H1 (cell line): ENCODE data around the gene AGBL4. TPM values are rescaled to one million over a fixed set of nuclear protein-coding genes. Genes with fewer than 3 reads are reported as not detected.

Experiments used
- CTCF ChIA-PET: fragments of 300-600 bp; sonication (Branson Sonifier 250); formaldehyde crosslinking; loops from one replicate; lab custom pipeline; 2021; ENCODE audit not compliant: partially characterized antibody; lab: Charles Lee
- POLR2A ChIA-PET: fragments of 300-600 bp; sonication (Branson Sonifier 250); formaldehyde crosslinking; loops from one replicate; lab custom pipeline; 2021; ENCODE audit warnings: inconsistent platforms; ENCODE audit not compliant: partially characterized antibody; lab: Charles Lee
- DNase-seq, 2 experiments: peaks; one replicate each; pipeline versions ENCODE4 v3.0.0 to v3.0.0-alpha.2; 2010 to 2022; ENCODE audit warnings: low spot score in 2 of 2, low read depth in 1 of 2, mixed read lengths in 1 of 2
- FAIRE-seq: peaks from 2 replicates; lab custom pipeline; 2011; peaks lifted over from hg19 to GRCh38; lab: Jason Lieb, UNC
- H2AFZ ChIP-seq: 2 replicates; pipeline ENCODE4 v1.8.1; 2012; ENCODE audit warnings: low read length, inconsistent platforms
- H2AK5ac ChIP-seq: 2 replicates; pipeline ENCODE4 v1.6.1; 2013; ENCODE audit warnings: low read depth, low read length
- H2BK120ac ChIP-seq: replicated peaks from 2 replicates; pipeline ENCODE3; 2013; ENCODE audit warnings: low read depth, low read length, inconsistent platforms
- H2BK12ac ChIP-seq: 2 replicates; pipeline ENCODE4 v1.6.1; 2013; ENCODE audit warnings: low read depth, low read length
- H2BK15ac ChIP-seq: 2 replicates; pipeline ENCODE4 v1.6.1; 2013; ENCODE audit warnings: low read length
- H2BK20ac ChIP-seq: 2 replicates; pipeline ENCODE4 v1.6.1; 2013; ENCODE audit warnings: low read length
- H2BK5ac ChIP-seq: 2 replicates; pipeline ENCODE4 v1.6.1; 2013; ENCODE audit warnings: low read depth, low read length
- H3K14ac ChIP-seq: 2 replicates; pipeline ENCODE4 v1.6.1; 2013; ENCODE audit warnings: inconsistent platforms; ENCODE audit not compliant: insufficient read length
- H3K18ac ChIP-seq: 2 replicates; pipeline ENCODE4 v1.6.1; 2013; ENCODE audit warnings: low read length; ENCODE audit errors: extremely low read depth
- H3K23ac ChIP-seq: 2 replicates; pipeline ENCODE4 v1.6.1; 2013; ENCODE audit warnings: inconsistent platforms; ENCODE audit not compliant: insufficient read length
- H3K23me2 ChIP-seq: 2 replicates; pipeline ENCODE4 v1.6.1; 2013; ENCODE audit warnings: low read depth, low read length
- H3K27ac ChIP-seq: 2 replicates; pipeline ENCODE4 v1.6.1; 2011; ENCODE audit warnings: low read depth, low read length, inconsistent platforms
- H3K27me3 ChIP-seq, 4 experiments: replicated peaks in 1 of 4; 1 replicate in 1 of 4; 2 replicates in 3 of 4; pipeline versions ENCODE4 v1.6.1 to v1.8.1; 2011 to 2013; ENCODE audit warnings: low read length in 3 of 4, mild to moderate bottlenecking in 3 of 4, inconsistent platforms in 2 of 4, mixed read lengths in 2 of 4, moderate library complexity in 1 of 4; ENCODE audit not compliant: control insufficient read depth in 3 of 4, insufficient read depth in 3 of 4; ENCODE audit errors: extremely low read depth in 1 of 4
- H3K36me3 ChIP-seq, 4 experiments: 2 replicates each; pipeline versions ENCODE4 v1.6.1 to v1.8.1; 2011 to 2013; ENCODE audit warnings: mild to moderate bottlenecking in 4 of 4, low read length in 3 of 4, moderate library complexity in 2 of 4, control low read depth in 1 of 4, inconsistent platforms in 1 of 4; ENCODE audit not compliant: insufficient read depth in 4 of 4, control insufficient read depth in 2 of 4
- H3K4ac ChIP-seq: replicated peaks from 2 replicates; pipeline ENCODE3; 2013; ENCODE audit warnings: low read length, low read depth, mixed read lengths, inconsistent platforms; ENCODE audit not compliant: insufficient read length
- H3K4me1 ChIP-seq, 4 experiments: replicated peaks in 1 of 4; 1 replicate in 1 of 4; 2 replicates in 3 of 4; pipeline versions ENCODE4 v1.6.1 to v1.8.1; 2011 to 2013; ENCODE audit warnings: low read length in 3 of 4, inconsistent platforms in 2 of 4, mixed read lengths in 1 of 4; ENCODE audit not compliant: insufficient read depth in 4 of 4, control insufficient read depth in 3 of 4
- H3K4me2 ChIP-seq, 2 experiments: 2 replicates each; pipeline versions ENCODE4 v1.6.1 to v1.8.1; 2011 to 2013; ENCODE audit warnings: low read depth in 2 of 2, low read length in 2 of 2, control low read depth in 1 of 2, inconsistent platforms in 1 of 2, mild to moderate bottlenecking in 1 of 2; ENCODE audit not compliant: insufficient read depth in 1 of 2
- H3K4me3 ChIP-seq, 4 experiments: fragments of 200-600, 300-600 bp in 1 of 4; sonication (generic), shearing (Covaris generic), sonication (Bioruptor Twin) in 1 of 4; 2 replicates each; pipeline versions ENCODE4 v1.5.1 to v1.8.1; 2011 to 2016; ENCODE audit warnings: low read length in 4 of 4, low read depth in 3 of 4, control low read depth in 2 of 4, inconsistent platforms in 2 of 4, mild to moderate bottlenecking in 2 of 4, mixed read lengths in 1 of 4, moderate library complexity in 1 of 4; ENCODE audit not compliant: insufficient read depth in 2 of 4; ENCODE audit errors: extremely low read depth in 1 of 4
- H3K56ac ChIP-seq: replicated peaks from 2 replicates; pipeline ENCODE3; 2013; ENCODE audit warnings: low read depth, mild to moderate bottlenecking, mixed read lengths, low read length, inconsistent platforms; ENCODE audit not compliant: insufficient read length
- H3K79me1 ChIP-seq: 2 replicates; pipeline ENCODE4 v1.6.1; 2013; ENCODE audit warnings: low read depth, low read length, control low read depth
- H3K79me2 ChIP-seq, 2 experiments: 2 replicates each; pipeline versions ENCODE4 v1.6.1 to v1.8.1; 2012 to 2013; ENCODE audit warnings: low read length in 2 of 2, mild to moderate bottlenecking in 2 of 2, inconsistent platforms in 1 of 2; ENCODE audit not compliant: insufficient read depth in 2 of 2, control insufficient read depth in 1 of 2
- H3K9ac ChIP-seq, 4 experiments: replicated peaks in 1 of 4; 1 replicate in 1 of 4; 2 replicates in 3 of 4; pipeline versions ENCODE4 v1.6.1 to v1.8.1; 2011 to 2013; ENCODE audit warnings: low read depth in 3 of 4, low read length in 3 of 4, control low read depth in 2 of 4, mild to moderate bottlenecking in 2 of 4, moderate library complexity in 2 of 4, inconsistent platforms in 1 of 4; ENCODE audit errors: extremely low read depth in 1 of 4
- H3K9me3 ChIP-seq, 2 experiments: 2 replicates each; pipeline versions ENCODE4 v1.6.1 to v1.8.1; 2012 to 2013; ENCODE audit warnings: mild to moderate bottlenecking in 2 of 2, moderate library complexity in 2 of 2, control low read depth in 1 of 2, inconsistent platforms in 1 of 2, low read depth in 1 of 2, low read length in 1 of 2, mixed read lengths in 1 of 2; ENCODE audit not compliant: insufficient read depth in 2 of 2
- H4K20me1 ChIP-seq, 2 experiments: replicated peaks in 1 of 2; 2 replicates each; pipeline versions ENCODE3 to v1.8.1; 2011 to 2013; ENCODE audit warnings: inconsistent platforms in 2 of 2, low read length in 2 of 2, mild to moderate bottlenecking in 1 of 2; ENCODE audit not compliant: insufficient read depth in 2 of 2, control insufficient read depth in 1 of 2
- H4K5ac ChIP-seq: 2 replicates; pipeline ENCODE4 v1.6.1; 2013; ENCODE audit warnings: low read length, low read depth, mixed read lengths, inconsistent platforms; ENCODE audit not compliant: insufficient read length
- H4K8ac ChIP-seq: 2 replicates; pipeline ENCODE4 v1.8.0; 2013; ENCODE audit warnings: mild to moderate bottlenecking, moderate library complexity, low read length, inconsistent platforms; ENCODE audit not compliant: insufficient read depth; ENCODE audit errors: extremely low read depth
- H4K91ac ChIP-seq: replicated peaks from 2 replicates; pipeline ENCODE3; 2013; ENCODE audit warnings: low read length, mixed read lengths, inconsistent platforms; ENCODE audit not compliant: insufficient read length
- ASH2L ChIP-seq: fragments of 200-600, 300-600 bp; sonication (generic); IDR thresholded peaks from one replicate; pipeline ENCODE4 v1.7.1; 2017; ENCODE audit warnings: low read length
- EP300 ChIP-seq, 2 experiments: IDR thresholded peaks; 1 replicate in 1 of 2; 2 replicates in 1 of 2; pipeline ENCODE4 v1.6.1; 2011 to 2012; ENCODE audit warnings: low read depth in 2 of 2, low read length in 2 of 2, mild to moderate bottlenecking in 2 of 2, borderline replicate concordance in 1 of 2, inconsistent platforms in 1 of 2, moderate library complexity in 1 of 2
- JUN ChIP-seq: IDR thresholded peaks from 2 replicates; pipeline ENCODE4 v1.6.1; 2011; ENCODE audit warnings: low read depth, mild to moderate bottlenecking, improper control_type of control experiment, low read length
- WGBS, 2 experiments: shearing (Covaris generic) in 1 of 2; methylation state at CpG; one replicate each; pipeline versions ENCODE4 v1.1.6 to v1.1.7; 2013 to 2015; ENCODE audit warnings: low lambda C conversion rate in 2 of 2, mixed read lengths in 2 of 2, inconsistent platforms in 1 of 2, low coverage in 1 of 2, missing lambda C conversion rate in 1 of 2; ENCODE audit not compliant: insufficient replicate concordance in 2 of 2, insufficient coverage in 1 of 2, insufficient read length in 1 of 2; ENCODE audit errors: extremely low coverage in 1 of 2, missing lambda C conversion rate in 1 of 2; 5-methylcytosine and 5-hydroxymethylcytosine counted together
- polyA plus RNA-seq, 7 experiments: library from polyadenylated mRNA; depleted of rRNA in 3 of 7; stranded (reverse) in 5 of 7; unstranded in 2 of 7; fragments of >200 nt in 5 of 7; fragments of 200-250 nt in 2 of 7; gene quantifications; 1 replicate in 5 of 7; 2 replicates in 1 of 7; 4 replicates in 1 of 7; pipeline versions ENCODE4 v1.2.1 to v1.2.3, GENCODE V29; 2011 to 2013; ENCODE audit warnings: missing spikeins in 2 of 7, mixed read lengths in 2 of 7
- total RNA-seq: library from RNA; stranded (reverse); fragmentation: NEBNext Ultra II Directional; extraction: Animal tissue kit (Norgen Biotek cat#: 25700); gene quantifications from 2 replicates; pipeline ENCODE4 v1.2.1, GENCODE V29; 2021

AGBL4 gene
- total and polyA plus RNA-seq, 2 of the 8 experiments (the other 6 are each of a cell fraction or from before 2014, with no cell fraction given) = 0.41 to 0.45 TPM

DNA sequence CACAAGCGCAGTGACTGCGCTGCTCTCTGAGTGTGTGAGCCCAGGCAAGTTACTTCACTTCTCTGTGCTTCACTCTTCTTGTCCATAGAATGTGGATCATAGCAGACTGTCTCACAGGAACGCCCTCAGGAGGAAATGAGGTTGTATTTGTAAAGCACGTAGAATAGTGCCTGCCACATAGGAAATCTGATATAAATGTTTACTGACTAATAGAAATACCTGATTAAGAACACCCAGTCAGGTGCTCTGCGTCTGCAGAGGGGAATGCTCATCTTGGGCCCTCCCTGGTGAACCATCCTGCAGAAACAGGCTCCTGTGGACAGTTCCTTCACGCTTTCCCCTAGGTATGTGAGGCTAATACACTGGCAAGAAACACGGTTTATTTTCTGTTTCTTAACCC is 1347.4 kb downstream of the AGBL4 start:
- Histone ChIP-seq H2AK5ac (no peak overlapping the region), H2AFZ (no peak overlapping the region), H3K9me3 (no peaks in the 10 kb centered on the region), H3K79me1 (no peaks in the 10 kb centered on the region), H2BK20ac (no peak overlapping the region), H3K56ac (no peak overlapping the region), H4K8ac (no peak overlapping the region), H4K20me1 (no peaks in the 10 kb centered on the region), H2BK15ac (no peak overlapping the region), H2BK120ac (no peak overlapping the region), H3K79me2 (no peaks in the 10 kb centered on the region), H3K4ac (no peak overlapping the region), H4K91ac (no peak overlapping the region), H4K5ac (no peak overlapping the region), H3K23me2 (no peaks in the 10 kb centered on the region), H3K4me2 (no peak overlapping the region), H2BK12ac (no peak overlapping the region), H3K14ac (no peak overlapping the region), H3K36me3 (no peaks in the 10 kb centered on the region), H3K4me1 (peaks cover 0 to 5% (median 2%) of the 10 kb centered on the region in 4 experiments; a peak in 4 of 7 replicates), H2BK5ac (no peak overlapping the region), H3K23ac (no peak overlapping the region), H3K18ac (no peak overlapping the region), H3K9ac (no peak overlapping the region), H3K27ac (no peak overlapping the region), H3K27me3 (peaks cover 0 to 2% (median 0%) of the 10 kb centered on the region in 4 experiments; a peak in 1 of 7 replicates), H3K4me3 (no peak overlapping the region)
- TF ChIP-seq ASH2L (no peak), EP300 (IDR thresholded peaks at IDR 0.05; ENCODE audit: borderline replicate concordance in 1 of 2, low read depth in 2 of 2, low read length in 2 of 2) (no peak), JUN (no peak)
- ChIA-PET CTCF (interaction anchor here (0.9 to 12.3 kb wide), 20 partner anchors 7 to 177 kb away, joined by 3 to 225 read pairs (median 9); no protein-coding TSS in a partner anchor), POLR2A (no interaction called here)
- WGBS, 2 experiments = 86% methylated on average over 7 of the region's 7 CpGs; no CpG with 5 or more reads in 1 of the 2 experiments
- DNase-seq (no peak), FAIRE-seq (no peak)
